WTC11 (cell line): Measurements from ENCODE around the gene RNF150. TPM values are rescaled to one million over a fixed set of nuclear protein-coding genes. Genes with fewer than 3 reads are reported as not detected.

ENCODE experiments used
- ATAC-seq: fragments of 200-7000 bp; cut with Tn5 transposase; 2 replicates; pipeline ENCODE4 v1.10.0; 2021; ENCODE audit warnings: mild to moderate bottlenecking, moderate library complexity
- CTCF ChIA-PET: fragments of 300-600 bp; sonication (Branson Sonifier 250); formaldehyde crosslinking; loops from one replicate; lab custom pipeline; 2021; ENCODE audit warnings: antibody characterized with exemption; lab: Charles Lee
- POLR2A ChIA-PET: fragments of 350-600 bp; sonication (Branson Sonifier 250); formaldehyde crosslinking; loops from one replicate; lab custom pipeline; 2021; ENCODE audit warnings: antibody characterized with exemption; lab: Charles Lee
- DNase-seq: peaks from one replicate; pipeline ENCODE4 v3.0.0; 2021; ENCODE audit warnings: low spot score
- H3K27ac Mint-ChIP-seq: 2 replicates; pipeline ENCODE4 v1.8.0; 2021; ENCODE audit warnings: mixed read lengths
- H3K27me3 Mint-ChIP-seq: 2 replicates; pipeline ENCODE4 v1.8.0; 2021; ENCODE audit warnings: low read depth, mild to moderate bottlenecking, moderate library complexity, mixed read lengths
- H3K36me3 Mint-ChIP-seq: 2 replicates; pipeline ENCODE4 v1.8.0; 2021; ENCODE audit warnings: mixed read lengths
- H3K4me1 Mint-ChIP-seq: 2 replicates; pipeline ENCODE4 v1.8.0; 2022; ENCODE audit warnings: mixed read lengths
- H3K4me3 Mint-ChIP-seq: 2 replicates; pipeline ENCODE4 v1.8.0; 2021; ENCODE audit warnings: mild to moderate bottlenecking, moderate library complexity, mixed read lengths
- H3K9me3 Mint-ChIP-seq: 2 replicates; pipeline ENCODE4 v1.8.0; 2021; ENCODE audit warnings: mixed read lengths
- ELF4 ChIP-seq: sonication (generic); formaldehyde crosslinking; IDR thresholded peaks from 2 replicates; pipeline ENCODE4 v1.8.1; 2022; ENCODE audit warnings: low read depth, mild to moderate bottlenecking, moderate library complexity, missing genetic modification reagents
- ESRRA ChIP-seq: sonication (generic); formaldehyde crosslinking; IDR thresholded peaks from 2 replicates; pipeline ENCODE4 v1.8.1; 2022; ENCODE audit warnings: mild to moderate bottlenecking, missing genetic modification reagents, borderline replicate concordance
- GABPB1 ChIP-seq: sonication (generic); formaldehyde crosslinking; IDR thresholded peaks from 2 replicates; pipeline ENCODE4 v1.8.1; 2023; ENCODE audit warnings: mild to moderate bottlenecking, missing genetic modification reagents
- GTF2I ChIP-seq: fragments of 250-450 bp; sonication (Bioruptor Pico); conservative IDR thresholded peaks from 2 replicates; pipeline ENCODE4 v1.4.0; 2021; ENCODE audit warnings: mild to moderate bottlenecking
- HMGA2 ChIP-seq: fragments of 250-450 bp; sonication (Bioruptor Pico); IDR thresholded peaks from 2 replicates; pipeline ENCODE4 v1.4.0; 2021; ENCODE audit warnings: mild to moderate bottlenecking, moderate library complexity
- JAZF1 ChIP-seq: fragments of 250-450 bp; sonication (Bioruptor Pico); IDR thresholded peaks from 2 replicates; pipeline ENCODE4 v1.9.0; 2021; ENCODE audit warnings: moderate library complexity, mild to moderate bottlenecking, inconsistent platforms
- KAT7 ChIP-seq: sonication (generic); formaldehyde crosslinking; IDR thresholded peaks from 2 replicates; pipeline ENCODE4 v1.8.1; 2023; ENCODE audit warnings: missing genetic modification reagents, mild to moderate bottlenecking, borderline replicate concordance
- NR3C1 ChIP-seq: sonication (generic); formaldehyde crosslinking; conservative IDR thresholded peaks from 2 replicates; pipeline ENCODE4 v1.8.1; 2023; ENCODE audit warnings: low read depth, mild to moderate bottlenecking, missing genetic modification reagents
- TCF7 ChIP-seq: sonication (generic); formaldehyde crosslinking; IDR thresholded peaks from 2 replicates; pipeline ENCODE4 v1.8.0; 2022; ENCODE audit warnings: mild to moderate bottlenecking, low read depth, missing genetic modification reagents, moderate library complexity
- ZNF121 ChIP-seq: sonication (generic); formaldehyde crosslinking; IDR thresholded peaks from 2 replicates; pipeline ENCODE4 v1.8.0; 2023; ENCODE audit warnings: missing genetic modification reagents
- ZNF219 ChIP-seq: sonication (generic); formaldehyde crosslinking; IDR thresholded peaks from 2 replicates; pipeline ENCODE4 v1.8.0; 2023; ENCODE audit warnings: missing genetic modification reagents, mild to moderate bottlenecking, borderline replicate concordance
- ZNF396 ChIP-seq: fragments of 250-450 bp; sonication (Bioruptor Pico); IDR thresholded peaks from 2 replicates; pipeline ENCODE4 v1.8.0; 2021; ENCODE audit warnings: mild to moderate bottlenecking, moderate library complexity, borderline replicate concordance
- ZNF416 ChIP-seq: fragments of 250-450 bp; sonication (Bioruptor Pico); IDR thresholded peaks from 2 replicates; pipeline ENCODE4 v1.9.0; 2021; ENCODE audit warnings: mild to moderate bottlenecking, inconsistent platforms
- ZNF671 ChIP-seq: fragments of 250-450 bp; sonication (Bioruptor Pico); IDR thresholded peaks from 2 replicates; pipeline ENCODE4 v1.8.0; 2021; ENCODE audit warnings: mild to moderate bottlenecking
- total RNA-seq: library from RNA; stranded (reverse); gene quantifications from 3 replicates; pipeline ENCODE4 v1.2.3, GENCODE V29; 2021
- TF ChIP-seq, protein P1 (sequence below): fragments of 200-600 bp; IDR thresholded peaks from 2 replicates; pipeline ENCODE4 v1.8.0; 2022; ENCODE audit warnings: antibody characterized with exemption
- TF ChIP-seq, protein P2 (sequence below): sonication (generic); formaldehyde crosslinking; IDR thresholded peaks from 2 replicates; pipeline ENCODE4 v1.8.1; 2023; ENCODE audit warnings: mild to moderate bottlenecking, moderate library complexity, missing genetic modification reagents
- TF ChIP-seq, protein P3 (sequence below): sonication (generic); formaldehyde crosslinking; IDR thresholded peaks from 2 replicates; pipeline ENCODE4 v1.8.0; 2023; ENCODE audit warnings: missing genetic modification reagents, mild to moderate bottlenecking, borderline replicate concordance
- TF ChIP-seq, protein P4 (sequence below): fragments of 250-450 bp; sonication (Bioruptor Pico); IDR thresholded peaks from 2 replicates; pipeline ENCODE4 v1.9.0; 2021; ENCODE audit warnings: mild to moderate bottlenecking
- TF ChIP-seq, protein P5 (sequence below): sonication (generic); formaldehyde crosslinking; IDR thresholded peaks from 2 replicates; pipeline ENCODE4 v1.8.0; 2022; ENCODE audit warnings: missing genetic modification reagents

Gene RNF150
- total RNA-seq, 1 experiment from 2014 or later, result 5.9 TPM

DNA sequence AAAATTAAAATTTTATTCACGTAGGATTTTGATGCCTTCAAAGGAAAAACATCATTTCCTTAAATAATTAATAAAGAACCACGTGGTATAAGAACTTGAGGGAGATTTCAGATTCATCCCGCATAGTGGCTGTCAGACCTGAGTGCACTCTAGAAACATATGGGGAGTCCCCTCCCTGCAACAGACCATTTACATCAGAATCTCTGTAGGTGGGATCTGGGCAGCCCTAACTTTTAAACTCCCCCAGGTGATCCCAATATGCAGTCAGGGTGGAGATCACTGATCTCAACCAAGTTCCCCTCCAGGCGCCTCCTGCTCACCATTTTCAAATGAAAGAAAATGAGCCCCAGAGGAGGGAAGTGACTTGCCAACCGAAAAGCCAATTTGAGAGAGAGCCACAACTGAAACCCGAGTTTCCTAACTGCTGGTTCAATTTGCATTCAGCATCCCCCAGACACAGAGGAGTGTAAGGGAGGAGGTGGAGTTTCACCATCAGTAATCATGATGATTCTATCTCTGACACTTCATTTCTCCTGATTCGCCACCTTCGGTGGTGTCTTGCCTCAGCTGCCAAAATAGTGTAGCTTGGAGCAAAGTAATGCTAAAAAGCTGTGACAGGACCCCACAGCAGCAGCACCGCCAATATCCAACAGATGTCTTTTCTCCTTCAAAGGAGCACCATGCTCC, 11.4 kb downstream of the RNF150 start:
- peaks cover 6% of the 10 kb centered on the region; the same call in 1 of the 2 replicates for H3K36me3 Mint-ChIP-seq
- CTCF ChIA-PET, result interaction anchor here (0.5 kb wide), 1 partner anchor 236 kb away, joined by 3 read pairs; no protein-coding TSS in a partner anchor

DNA sequence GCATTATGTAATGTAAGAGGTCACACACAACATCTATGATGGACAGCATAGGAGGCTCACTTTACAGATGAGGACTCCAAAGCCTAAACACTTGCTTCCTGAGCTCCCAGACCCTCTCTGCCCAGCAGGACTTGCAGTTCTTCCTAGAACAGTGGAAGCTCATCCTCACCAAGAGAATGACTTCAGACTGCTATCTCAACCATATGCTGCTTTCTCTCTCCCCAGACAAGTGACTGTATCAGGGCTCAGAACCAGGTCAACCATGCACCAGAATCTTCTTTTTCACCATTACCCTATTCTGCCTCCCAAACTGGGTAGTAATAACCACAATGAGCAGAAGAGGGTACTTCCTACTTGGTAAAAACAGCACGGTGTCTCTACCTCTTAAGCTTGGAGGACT, 12.2 kb downstream of the RNF150 start:
- Mint-ChIP-seq H3K9me3 (peaks cover 13% of the 10 kb centered on the region), H3K36me3 (peaks cover 6% of the 10 kb centered on the region; the same call in 1 of the 2 replicates), H3K27ac (no peak overlapping the region), H3K27me3 (peaks cover 5% of the 10 kb centered on the region; the same call in 1 of the 2 replicates), H3K4me1 (peaks cover 9% of the 10 kb centered on the region), H3K4me3 (no peak overlapping the region)
- TF ChIP-seq ELF4 (CRISPR knock-in tag), result no peak
- TF ChIP-seq KAT7 (CRISPR knock-in tag), result no peak
- no peak for TF ChIP-seq ZNF396 (CRISPR knock-in tag)
- TF ChIP-seq ESRRA (CRISPR knock-in tag), result no peak
- TF ChIP-seq, protein P1, sequence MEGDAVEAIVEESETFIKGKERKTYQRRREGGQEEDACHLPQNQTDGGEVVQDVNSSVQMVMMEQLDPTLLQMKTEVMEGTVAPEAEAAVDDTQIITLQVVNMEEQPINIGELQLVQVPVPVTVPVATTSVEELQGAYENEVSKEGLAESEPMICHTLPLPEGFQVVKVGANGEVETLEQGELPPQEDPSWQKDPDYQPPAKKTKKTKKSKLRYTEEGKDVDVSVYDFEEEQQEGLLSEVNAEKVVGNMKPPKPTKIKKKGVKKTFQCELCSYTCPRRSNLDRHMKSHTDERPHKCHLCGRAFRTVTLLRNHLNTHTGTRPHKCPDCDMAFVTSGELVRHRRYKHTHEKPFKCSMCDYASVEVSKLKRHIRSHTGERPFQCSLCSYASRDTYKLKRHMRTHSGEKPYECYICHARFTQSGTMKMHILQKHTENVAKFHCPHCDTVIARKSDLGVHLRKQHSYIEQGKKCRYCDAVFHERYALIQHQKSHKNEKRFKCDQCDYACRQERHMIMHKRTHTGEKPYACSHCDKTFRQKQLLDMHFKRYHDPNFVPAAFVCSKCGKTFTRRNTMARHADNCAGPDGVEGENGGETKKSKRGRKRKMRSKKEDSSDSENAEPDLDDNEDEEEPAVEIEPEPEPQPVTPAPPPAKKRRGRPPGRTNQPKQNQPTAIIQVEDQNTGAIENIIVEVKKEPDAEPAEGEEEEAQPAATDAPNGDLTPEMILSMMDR, result no peak
- no peak for TF ChIP-seq ZNF219 (CRISPR knock-in tag)
- TF ChIP-seq TCF7 (CRISPR knock-in tag), result no peak
- POLR2A ChIA-PET, result no interaction called here
- ATAC-seq (no peak), DNase-seq (no peak)
- CTCF ChIA-PET, result interaction anchor here (0.9 kb wide), 1 partner anchor 237 kb away, joined by 4 read pairs; no protein-coding TSS in a partner anchor

More for the DNA sequence above, 11.4 kb downstream of the RNF150 start:
- Mint-ChIP-seq H3K27me3 (peaks cover 5% of the 10 kb centered on the region; the same call in 1 of the 2 replicates), H3K4me1 (peaks cover 9% of the 10 kb centered on the region)
- POLR2A ChIA-PET, result no interaction called here
- TF ChIP-seq JAZF1 (no peak), ESRRA (CRISPR knock-in tag) (no peak), NR3C1 (CRISPR knock-in tag) (no peak), ZNF671 (no peak), ZNF121 (no peak), GABPB1 (CRISPR knock-in tag) (no peak), HMGA2 (CRISPR knock-in tag) (no peak), GTF2I (CRISPR knock-in tag) (no peak), ZNF416 (no peak)
- TF ChIP-seq, protein P2, sequence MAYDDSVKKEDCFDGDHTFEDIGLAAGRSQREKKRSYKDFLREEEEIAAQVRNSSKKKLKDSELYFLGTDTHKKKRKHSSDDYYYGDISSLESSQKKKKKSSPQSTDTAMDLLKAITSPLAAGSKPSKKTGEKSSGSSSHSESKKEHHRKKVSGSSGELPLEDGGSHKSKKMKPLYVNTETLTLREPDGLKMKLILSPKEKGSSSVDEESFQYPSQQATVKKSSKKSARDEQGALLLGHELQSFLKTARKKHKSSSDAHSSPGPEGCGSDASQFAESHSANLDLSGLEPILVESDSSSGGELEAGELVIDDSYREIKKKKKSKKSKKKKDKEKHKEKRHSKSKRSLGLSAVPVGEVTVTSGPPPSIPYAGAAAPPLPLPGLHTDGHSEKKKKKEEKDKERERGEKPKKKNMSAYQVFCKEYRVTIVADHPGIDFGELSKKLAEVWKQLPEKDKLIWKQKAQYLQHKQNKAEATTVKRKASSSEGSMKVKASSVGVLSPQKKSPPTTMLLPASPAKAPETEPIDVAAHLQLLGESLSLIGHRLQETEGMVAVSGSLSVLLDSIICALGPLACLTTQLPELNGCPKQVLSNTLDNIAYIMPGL (CRISPR knock-in tag), result no peak
- TF ChIP-seq, protein P3, sequence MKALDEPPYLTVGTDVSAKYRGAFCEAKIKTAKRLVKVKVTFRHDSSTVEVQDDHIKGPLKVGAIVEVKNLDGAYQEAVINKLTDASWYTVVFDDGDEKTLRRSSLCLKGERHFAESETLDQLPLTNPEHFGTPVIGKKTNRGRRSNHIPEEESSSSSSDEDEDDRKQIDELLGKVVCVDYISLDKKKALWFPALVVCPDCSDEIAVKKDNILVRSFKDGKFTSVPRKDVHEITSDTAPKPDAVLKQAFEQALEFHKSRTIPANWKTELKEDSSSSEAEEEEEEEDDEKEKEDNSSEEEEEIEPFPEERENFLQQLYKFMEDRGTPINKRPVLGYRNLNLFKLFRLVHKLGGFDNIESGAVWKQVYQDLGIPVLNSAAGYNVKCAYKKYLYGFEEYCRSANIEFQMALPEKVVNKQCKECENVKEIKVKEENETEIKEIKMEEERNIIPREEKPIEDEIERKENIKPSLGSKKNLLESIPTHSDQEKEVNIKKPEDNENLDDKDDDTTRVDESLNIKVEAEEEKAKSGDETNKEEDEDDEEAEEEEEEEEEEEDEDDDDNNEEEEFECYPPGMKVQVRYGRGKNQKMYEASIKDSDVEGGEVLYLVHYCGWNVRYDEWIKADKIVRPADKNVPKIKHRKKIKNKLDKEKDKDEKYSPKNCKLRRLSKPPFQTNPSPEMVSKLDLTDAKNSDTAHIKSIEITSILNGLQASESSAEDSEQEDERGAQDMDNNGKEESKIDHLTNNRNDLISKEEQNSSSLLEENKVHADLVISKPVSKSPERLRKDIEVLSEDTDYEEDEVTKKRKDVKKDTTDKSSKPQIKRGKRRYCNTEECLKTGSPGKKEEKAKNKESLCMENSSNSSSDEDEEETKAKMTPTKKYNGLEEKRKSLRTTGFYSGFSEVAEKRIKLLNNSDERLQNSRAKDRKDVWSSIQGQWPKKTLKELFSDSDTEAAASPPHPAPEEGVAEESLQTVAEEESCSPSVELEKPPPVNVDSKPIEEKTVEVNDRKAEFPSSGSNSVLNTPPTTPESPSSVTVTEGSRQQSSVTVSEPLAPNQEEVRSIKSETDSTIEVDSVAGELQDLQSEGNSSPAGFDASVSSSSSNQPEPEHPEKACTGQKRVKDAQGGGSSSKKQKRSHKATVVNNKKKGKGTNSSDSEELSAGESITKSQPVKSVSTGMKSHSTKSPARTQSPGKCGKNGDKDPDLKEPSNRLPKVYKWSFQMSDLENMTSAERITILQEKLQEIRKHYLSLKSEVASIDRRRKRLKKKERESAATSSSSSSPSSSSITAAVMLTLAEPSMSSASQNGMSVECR, result no peak
- TF ChIP-seq, protein P4, sequence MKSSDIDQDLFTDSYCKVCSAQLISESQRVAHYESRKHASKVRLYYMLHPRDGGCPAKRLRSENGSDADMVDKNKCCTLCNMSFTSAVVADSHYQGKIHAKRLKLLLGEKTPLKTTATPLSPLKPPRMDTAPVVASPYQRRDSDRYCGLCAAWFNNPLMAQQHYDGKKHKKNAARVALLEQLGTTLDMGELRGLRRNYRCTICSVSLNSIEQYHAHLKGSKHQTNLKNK (CRISPR knock-in tag), result no peak
- TF ChIP-seq, protein P5, sequence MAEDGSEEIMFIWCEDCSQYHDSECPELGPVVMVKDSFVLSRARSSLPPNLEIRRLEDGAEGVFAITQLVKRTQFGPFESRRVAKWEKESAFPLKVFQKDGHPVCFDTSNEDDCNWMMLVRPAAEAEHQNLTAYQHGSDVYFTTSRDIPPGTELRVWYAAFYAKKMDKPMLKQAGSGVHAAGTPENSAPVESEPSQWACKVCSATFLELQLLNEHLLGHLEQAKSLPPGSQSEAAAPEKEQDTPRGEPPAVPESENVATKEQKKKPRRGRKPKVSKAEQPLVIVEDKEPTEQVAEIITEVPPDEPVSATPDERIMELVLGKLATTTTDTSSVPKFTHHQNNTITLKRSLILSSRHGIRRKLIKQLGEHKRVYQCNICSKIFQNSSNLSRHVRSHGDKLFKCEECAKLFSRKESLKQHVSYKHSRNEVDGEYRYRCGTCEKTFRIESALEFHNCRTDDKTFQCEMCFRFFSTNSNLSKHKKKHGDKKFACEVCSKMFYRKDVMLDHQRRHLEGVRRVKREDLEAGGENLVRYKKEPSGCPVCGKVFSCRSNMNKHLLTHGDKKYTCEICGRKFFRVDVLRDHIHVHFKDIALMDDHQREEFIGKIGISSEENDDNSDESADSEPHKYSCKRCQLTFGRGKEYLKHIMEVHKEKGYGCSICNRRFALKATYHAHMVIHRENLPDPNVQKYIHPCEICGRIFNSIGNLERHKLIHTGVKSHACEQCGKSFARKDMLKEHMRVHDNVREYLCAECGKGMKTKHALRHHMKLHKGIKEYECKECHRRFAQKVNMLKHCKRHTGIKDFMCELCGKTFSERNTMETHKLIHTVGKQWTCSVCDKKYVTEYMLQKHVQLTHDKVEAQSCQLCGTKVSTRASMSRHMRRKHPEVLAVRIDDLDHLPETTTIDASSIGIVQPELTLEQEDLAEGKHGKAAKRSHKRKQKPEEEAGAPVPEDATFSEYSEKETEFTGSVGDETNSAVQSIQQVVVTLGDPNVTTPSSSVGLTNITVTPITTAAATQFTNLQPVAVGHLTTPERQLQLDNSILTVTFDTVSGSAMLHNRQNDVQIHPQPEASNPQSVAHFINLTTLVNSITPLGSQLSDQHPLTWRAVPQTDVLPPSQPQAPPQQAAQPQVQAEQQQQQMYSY (CRISPR knock-in tag), result no peak
- TF ChIP-seq, all 79 proteins: peak for 0
- no peak for DNase-seq
- Mint-ChIP-seq H3K4me3 (no peak overlapping the region), H3K9me3 (peaks cover 7% of the 10 kb centered on the region), H3K27ac (no peak overlapping the region)
- peak; percentile 76 for ATAC-seq
